Fibroblast of skin of right biceps (primary cell): ENCODE data around the gene TNFSF8.

ENCODE experiments used
- DNase-seq: peaks from one replicate; pipeline ENCODE4 v3.0.0-alpha.2; 2013

Gene TNFSF8

DNA sequence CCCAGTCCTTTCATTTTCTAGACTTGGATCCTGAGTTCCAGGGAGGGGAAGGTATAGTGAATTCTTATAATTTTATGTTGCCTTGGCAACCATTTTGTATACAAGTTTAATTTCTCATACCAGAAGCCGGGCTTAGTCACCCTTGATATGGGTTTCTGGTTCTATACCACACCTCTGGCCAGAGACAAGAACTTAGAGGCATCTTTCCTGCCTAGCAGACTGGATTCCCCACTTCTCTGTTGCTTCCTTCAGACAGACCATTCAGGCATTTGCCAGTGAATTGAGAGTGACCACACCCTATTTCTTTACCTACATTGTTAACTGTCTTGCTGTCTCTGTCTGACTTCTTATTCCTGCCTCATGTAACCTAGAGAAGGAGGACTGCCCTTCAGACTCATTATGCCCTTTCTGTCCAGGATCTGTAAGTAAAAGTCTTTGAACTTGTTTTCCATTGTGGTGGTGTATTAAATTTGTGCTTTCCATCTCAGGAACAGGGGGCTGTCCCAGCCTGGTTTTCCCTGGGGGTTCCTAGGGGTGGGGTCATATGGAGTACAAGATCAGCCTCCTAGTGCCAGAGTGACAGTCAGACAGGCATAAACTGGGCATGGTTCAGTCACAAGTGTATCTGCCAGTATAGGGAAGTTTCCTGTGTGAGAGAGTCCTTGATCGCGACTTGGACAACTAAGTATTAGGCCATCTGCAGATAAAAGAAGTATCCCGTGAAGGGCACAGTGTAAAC, 27.4 kb downstream of the TNFSF8 start:
- DNase-seq = peak; percentile 46

DNA sequence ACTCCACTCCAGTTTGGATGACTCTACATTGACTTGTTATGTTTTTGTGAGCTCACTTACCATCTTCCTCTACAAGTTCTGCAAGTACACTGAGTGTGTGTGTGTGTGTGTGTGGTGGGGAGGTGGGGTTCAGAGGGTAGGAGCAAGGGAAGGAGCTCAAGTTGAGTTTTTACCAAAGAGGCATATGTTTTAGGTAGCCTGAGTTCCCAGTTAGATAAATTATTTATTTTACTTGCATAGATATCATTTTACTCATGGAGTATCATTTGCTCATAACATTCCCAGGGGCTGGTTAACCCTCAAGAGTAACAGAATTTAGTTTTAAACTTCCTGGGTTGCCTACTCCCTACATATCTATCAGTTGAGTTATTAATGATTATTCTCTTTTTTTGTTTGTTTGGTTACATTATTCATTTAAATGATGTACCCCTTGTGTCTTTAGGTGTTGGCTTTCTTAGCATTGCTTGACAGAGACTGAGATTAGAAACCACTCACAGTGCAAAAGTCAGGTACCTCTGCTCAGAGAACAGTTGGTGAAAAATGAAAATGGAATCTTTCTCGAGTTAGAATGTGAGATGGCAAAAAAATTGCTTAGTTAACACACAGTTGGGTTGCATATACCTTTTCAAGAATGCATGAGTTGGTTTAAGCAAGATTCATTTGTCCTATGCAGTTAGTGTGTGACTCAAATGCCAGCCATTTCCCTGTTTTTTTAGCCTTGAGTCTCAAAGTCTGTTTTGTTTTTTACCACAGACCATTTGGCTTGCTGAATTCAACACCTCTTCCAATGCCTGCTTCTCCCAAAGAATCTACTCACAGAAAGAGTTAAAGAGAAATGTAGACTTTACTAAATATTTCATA, 29.2 kb downstream of the TNFSF8 start:
- DNase-seq = peak; percentile 89

DNA sequence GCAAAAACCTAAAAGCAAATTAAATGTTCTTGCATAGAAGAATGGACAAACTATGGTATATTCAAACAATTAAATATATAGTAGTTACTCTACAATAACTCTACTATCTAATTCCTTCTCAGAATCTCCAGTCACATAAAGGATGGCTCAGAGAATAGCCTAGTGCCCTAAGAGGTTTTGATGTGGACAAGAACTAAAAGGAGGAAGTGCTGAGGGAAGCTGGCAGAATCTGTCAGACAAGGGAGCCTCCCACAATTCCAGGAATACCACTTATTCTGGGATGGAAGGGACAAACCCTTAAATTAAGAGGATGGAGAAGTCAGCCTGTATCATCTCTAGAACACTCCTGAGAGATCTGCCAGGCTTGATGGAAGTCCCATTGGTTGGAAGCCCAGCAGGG, 30.4 kb downstream of the TNFSF8 start:
- no peak for DNase-seq

GRCh38 chr9:114899461-114899860, 30.9 kb downstream of the TNFSF8 start:
- DNase-seq = no peak

GRCh38 chr9:114898741-114899140, 31.6 kb downstream of the TNFSF8 start:
- peak; percentile 60 for DNase-seq

DNA sequence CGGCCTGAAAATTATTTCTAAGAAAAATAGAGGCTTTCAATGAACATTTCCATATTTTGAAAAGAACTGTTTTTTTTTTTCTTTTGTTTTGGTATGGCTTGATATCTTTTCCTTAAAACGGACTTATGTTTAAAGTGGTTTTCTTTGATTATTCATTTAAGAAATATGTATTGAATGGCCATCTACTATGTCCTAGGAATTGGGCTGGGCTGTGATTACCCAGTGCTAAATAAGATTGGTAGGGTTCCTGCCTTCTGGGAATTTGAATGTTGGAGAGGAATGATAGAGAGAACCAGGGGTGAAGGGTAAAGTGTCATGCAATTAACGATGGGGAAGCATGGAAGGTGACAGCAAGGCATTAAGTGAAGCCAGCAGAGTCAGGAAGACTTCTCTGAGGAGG, 33.2 kb downstream of the TNFSF8 start:
- no peak for DNase-seq

DNA sequence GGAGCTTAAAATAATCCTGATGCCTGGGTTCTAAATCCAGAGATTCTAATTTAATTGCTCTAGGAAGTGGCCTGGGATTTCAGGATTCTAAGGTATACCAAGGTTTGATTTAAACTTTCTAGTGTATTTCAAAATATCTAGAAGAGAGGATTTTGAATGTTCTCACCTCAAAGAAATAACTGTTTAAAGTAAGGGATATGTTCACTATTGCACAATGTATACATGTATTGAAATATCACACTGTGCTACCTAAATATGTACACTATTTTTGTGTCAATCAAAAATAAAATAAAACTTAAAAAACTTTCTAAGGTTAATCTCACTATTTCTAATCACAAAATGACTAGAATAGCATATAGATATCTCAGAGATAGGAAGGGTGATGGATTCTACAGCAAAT, 34.0 kb downstream of the TNFSF8 start:
- no peak for DNase-seq

DNA sequence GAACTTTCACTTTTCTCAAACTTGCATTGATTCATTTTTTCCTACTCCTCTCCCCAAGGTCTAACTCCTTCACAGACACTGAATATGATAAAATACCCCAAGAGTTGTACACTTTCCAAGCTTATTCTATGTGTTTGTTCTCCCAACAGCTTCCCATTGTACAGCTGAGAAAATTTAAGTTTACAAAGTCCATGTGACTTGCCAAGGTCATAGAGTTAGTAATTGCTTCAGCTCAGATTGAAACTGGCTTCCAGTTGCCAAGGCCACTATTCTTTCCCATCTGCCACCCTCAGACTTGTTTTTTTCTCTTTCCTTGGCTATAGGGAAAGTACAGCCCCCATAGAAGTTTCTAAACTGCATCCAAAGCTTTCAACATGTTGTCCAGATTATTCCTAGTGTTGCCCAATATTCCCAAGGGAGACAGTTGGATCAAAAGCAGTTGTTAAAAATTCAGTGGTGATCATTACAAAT, 34.8 kb downstream of the TNFSF8 start:
- DNase-seq = peak; percentile 70

DNA sequence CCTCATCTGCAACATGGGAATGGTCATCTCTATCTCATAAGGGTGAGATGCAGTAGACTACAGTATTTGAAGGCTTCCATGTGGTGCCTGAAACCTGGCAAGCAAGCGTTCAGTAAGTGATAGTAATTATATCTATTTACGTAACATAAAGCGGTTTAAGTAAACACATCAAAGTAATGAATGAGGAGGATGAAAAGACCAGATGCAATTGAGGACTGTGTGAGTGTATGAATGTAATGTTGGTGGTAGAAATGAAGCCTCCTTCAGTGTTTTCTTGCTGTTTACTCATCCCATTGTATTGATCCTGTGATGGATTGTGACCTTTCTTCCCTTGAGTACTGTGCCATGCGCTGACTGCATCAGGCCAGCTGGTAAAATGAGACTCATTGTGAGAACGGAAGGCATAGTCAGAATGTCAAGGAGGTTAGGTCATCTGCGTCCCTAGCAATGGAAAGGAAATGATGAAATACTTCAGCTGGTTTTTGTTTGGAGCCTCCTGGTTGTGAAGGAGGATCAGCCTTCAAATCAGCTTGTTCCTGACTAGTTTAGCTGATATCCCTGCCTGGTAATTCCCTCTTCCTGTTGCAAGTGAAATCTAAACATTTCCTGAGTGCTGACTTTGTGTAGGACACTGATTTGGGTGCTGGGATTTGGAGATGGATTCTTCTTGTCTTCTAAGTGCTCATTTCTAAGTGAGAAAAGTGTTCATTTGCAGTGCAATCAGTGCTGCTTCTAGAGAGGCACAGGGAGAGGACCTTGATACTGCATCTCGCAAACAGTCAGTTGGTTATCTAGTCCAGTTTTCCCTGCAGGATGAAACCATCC, 35.6 kb downstream of the TNFSF8 start:
- peak; percentile 97 for DNase-seq

- no peak for DNase-seq
Observed at GRCh38 chr9:114894206-114894605, 36.2 kb downstream of the TNFSF8 start.

DNA sequence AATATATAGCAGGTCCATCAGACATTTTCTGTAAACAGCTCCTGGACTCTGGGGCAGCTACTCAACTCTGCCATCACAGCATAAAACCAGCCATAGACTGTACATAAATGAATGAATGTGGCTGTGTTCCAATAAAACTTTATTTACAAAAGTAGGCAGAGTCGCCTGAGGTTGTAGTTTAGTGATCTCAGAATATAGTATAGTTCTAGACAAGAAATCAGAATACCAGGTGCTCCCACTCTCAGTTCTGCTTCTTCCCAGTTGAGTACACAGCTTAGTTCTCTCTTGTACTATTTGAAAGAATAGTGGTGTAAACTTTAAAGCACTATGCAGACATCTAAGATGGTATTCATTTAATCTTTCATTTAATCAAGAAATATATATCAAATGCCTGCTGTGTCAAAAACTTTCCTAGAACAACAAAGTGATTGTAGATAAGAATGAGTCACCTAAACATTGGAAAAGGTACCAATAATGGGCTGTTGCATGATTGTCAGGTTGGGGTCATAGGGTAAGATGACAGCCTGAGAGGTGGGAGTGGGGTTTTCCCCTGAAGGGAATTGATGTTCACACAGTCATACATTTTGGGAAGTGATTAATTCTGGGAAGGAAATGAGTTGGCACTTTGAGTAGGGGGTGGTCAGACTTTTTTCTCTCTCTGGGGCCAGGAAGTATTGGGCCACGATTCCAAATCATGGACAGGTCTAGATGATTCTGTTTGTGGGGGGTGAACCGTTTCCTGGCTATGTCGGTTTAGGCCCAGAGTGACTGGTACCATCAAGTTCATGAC, 37.0 kb downstream of the TNFSF8 start:
- peak; percentile 41 for DNase-seq

DNA sequence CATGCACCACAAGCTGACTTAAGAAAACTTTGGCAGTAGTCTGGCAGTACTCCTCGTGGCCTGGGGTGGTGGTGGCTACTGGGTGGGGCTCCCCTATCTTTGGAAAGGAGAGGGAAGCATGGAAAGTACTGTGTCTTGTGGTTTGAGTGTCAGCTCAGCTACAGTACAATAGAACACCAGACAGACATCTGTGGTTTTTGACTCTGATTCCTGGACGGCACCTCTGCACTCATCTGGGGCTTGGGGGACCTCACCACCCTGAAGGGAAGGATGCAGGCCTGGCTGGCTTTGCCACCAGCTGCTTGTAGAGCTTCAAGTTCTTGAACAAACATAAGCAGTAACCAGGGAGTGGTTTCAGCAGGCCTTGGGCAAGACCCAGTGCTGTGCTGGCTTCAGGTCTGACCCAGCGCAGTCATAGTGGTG, 40.6 kb downstream of the TNFSF8 start:
- DNase-seq = no peak

GRCh38 chr9:114888607-114889006, 41.8 kb downstream of the TNFSF8 start:
- DNase-seq = no peak

DNA sequence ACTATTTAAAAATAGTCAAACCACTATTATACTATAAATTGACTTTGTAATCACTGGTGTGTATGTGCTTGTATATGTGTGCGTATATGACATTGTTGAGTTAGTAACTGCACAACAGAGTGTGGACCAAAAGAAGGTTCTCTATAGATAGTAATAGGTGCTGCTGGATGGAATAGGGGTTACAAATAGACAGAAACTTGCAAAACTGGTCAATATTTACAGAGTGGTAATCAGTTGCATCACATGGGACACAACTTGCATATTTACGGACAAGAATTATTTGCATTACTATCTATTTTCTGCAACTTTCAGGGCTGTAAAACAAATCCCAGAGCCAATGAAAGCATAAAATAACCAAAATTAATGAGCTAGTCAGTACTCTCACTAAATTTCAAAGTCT, 42.4 kb downstream of the TNFSF8 start:
- DNase-seq = no peak

DNA sequence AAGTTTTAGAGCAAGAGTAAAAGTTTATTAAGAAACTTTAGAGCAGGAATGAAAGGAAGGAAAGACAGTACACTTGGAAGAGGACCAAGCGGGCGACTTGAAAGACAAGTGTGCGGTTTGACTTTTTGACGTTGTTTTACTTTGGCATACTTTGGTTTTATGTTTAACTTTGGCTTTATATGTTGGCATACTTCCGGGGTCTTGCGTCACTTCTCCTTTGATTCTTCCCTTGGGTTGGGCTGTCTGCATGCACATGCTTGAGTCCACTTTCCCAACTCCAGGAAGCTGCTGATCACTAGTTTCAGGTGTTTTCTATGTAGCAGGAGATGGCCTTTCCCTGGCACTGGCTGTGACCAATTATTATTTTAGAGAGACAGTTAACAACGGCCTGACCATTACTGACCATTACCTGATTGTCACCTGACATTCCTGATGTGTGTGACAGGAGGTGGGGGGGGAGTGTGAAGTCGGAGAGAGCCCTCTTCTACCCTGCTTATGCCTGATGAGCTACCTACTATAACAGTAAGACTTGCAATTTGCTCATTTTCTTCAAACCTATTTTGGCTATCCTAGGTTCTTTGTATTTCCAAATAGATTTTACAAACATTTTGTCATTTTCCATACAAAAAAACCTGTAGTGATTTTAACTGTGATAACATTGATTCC, 45.5 kb downstream of the TNFSF8 start:
- DNase-seq = no peak

DNA sequence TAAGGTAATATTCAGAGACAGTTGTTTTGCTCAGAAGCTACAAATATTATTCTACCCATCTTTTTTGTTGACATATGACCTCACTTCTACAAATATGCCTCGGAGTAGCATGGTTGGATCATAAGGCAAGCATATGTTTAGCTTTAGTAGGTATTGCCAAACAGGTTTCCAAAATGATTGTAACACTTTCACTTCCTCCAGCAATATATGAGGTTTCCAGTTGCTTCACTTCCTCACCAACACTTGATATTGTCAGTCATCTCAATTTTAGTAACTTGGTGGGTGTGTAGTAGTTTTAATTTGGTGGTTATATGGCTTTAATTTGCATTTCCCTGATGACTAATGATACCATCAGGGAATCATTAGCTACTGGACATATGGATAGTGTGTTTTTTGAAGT, 46.7 kb downstream of the TNFSF8 start:
- no peak for DNase-seq

- no peak for DNase-seq
Observed at GRCh38 chr9:114880291-114880745, 50.1 kb downstream of the TNFSF8 start.

DNA sequence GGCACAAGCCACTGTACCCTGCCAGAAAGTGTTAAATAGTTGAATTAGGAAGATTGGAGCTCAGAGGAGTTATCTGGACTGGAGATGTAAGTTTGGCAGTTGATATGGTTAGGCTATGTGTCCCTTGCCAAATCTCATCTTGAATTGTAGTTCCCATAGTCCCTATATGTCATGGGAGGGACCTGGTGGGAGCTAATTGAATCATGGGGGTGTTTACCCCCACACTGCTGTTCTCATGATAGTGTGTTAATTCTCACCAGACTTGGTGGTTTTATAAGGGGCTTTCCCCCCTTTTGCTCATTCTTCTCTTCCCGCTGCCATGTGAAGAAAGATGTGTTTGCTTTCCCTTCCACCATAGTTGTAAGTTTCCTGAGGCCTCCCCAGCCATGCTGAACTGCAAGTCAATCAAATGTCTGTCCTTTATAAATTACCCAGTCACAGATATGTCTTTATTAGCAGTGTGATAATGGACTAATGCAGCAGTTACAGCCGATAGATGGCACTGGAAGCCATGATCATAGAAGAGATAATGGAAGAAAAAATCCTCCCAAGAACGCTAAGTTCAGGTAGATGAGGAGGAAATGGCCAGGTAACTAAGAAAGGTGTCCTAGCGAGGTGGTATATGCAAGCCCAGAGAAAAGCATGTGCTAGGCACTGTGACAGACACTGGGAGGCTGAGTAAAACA, 51.4 kb downstream of the TNFSF8 start:
- DNase-seq = no peak

DNA sequence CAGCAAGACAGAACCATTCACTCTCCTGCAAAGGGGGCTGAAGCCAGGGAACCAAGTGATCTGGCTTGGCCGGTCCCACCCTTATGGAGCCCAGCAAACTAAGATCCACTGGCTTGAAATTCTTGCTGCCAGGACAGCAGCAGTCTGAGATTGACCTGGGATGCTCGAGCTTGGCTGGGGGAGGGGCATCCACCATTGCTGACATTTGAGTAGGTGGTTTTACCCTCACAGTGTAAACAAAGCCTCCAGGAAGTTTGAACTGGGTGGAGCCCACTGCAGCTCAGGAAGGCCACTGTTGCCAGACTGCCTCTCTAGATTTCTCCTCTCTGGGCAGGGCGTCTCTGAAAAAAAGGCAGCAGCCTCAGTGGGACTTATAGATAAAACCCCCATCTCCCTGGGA, 60.5 kb downstream of the TNFSF8 start:
- DNase-seq = no peak

DNA sequence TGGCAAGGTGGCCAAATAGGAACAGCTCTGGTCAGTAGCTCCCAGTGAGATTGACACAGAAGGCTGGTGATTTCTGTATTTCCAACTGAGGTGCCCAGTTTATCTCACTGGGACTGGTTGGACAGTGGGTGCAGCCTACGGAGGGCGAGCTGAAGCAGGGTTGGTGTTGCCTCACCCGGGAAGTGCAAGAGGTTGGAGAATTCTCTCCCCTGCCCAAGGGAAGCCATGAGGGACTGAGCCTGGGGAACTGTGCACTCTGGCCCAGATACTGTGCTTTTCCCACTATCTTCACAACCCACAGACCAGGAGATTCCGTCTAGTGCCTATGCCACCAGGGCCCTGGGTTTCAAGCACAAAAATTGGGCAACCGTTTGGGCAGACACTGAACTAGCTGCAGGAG, 61.0 kb downstream of the TNFSF8 start:
- no peak for DNase-seq

DNA sequence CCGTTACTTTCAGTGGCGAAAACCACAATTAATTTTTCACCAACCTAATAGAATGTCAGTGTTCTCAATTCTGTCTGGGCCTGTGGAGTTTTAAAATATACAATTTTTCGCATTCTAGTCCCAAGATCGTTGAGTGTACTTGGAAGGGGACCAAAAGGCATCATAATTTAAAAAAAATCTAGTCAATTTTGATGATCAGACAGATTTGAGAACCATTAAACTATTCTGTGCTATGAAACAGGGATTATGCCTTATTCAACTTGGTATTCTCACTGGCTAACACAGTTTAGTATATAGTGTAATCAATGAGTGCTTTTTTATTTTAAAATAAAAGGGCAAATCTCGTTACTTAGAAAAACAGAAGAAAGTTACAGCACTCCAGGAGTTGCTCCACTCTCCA, 63.1 kb downstream of the TNFSF8 start:
- DNase-seq = no peak
